Stomach (tissue), 9 donors: ENCODE data around the gene ITSN2. TPM values are rescaled to one million over a fixed set of nuclear protein-coding genes. Genes with fewer than 3 reads are reported as not detected.

Experiments used
- DNase-seq, 2 donors: peaks; one replicate each; pipeline versions ENCODE4 v3.0.0 to v3.0.0-alpha.2; 2013 to 2019
- H3K27ac ChIP-seq, 5 donors: fragments of 200-600 bp in 4 of 5; sonication (generic) in 4 of 5; one replicate each; pipeline ENCODE4 v1.5.1; 2013 to 2019; ENCODE audit warnings: mild to moderate bottlenecking in 1 of 5, moderate library complexity in 1 of 5
- H3K27me3 ChIP-seq, 3 donors: fragments of 200-600 bp; sonication (generic); one replicate each; pipeline ENCODE4 v1.5.1; 2017 to 2019; ENCODE audit warnings: mixed run types in 1 of 3
- H3K36me3 ChIP-seq, 4 donors: fragments of 200-600 bp; sonication (generic); 1 replicate in 3 of 4; 2 replicates in 1 of 4; pipeline ENCODE4 v1.5.1; 2016 to 2019
- H3K4me1 ChIP-seq, 4 donors: fragments of 200-600 bp; sonication (generic); one replicate each; pipeline ENCODE4 v1.5.1; 2016 to 2019
- H3K4me3 ChIP-seq, 4 donors: fragments of 200-600 bp; sonication (generic) in 3 of 4; one replicate each; pipeline ENCODE4 v1.5.1; 2016 to 2019; ENCODE audit warnings: mild to moderate bottlenecking in 1 of 4
- H3K9me3 ChIP-seq, 4 donors: fragments of 200-600 bp; sonication (generic); one replicate each; pipeline ENCODE4 v1.5.1; 2016 to 2019
- CTCF ChIP-seq, 7 experiments: fragments of 450-650 bp in 4 of 7; fragments of 200-600 bp in 3 of 7; sonication (generic) in 3 of 7; IDR thresholded peaks; one replicate each; pipeline ENCODE4 v1.5.1; 2016 to 2019; ENCODE audit warnings: antibody characterized with exemption in 7 of 7, control low read depth in 2 of 7, mild to moderate bottlenecking in 1 of 7
- EP300 ChIP-seq: sonication (generic); formaldehyde crosslinking; IDR thresholded peaks from one replicate; pipeline ENCODE4 v1.6.1; 2017; ENCODE audit warnings: antibody characterized with exemption
- POLR2A ChIP-seq, 4 donors: fragments of 450-650 bp; IDR thresholded peaks; one replicate each; pipeline ENCODE4 v1.6.1; 2016; ENCODE audit warnings: antibody characterized with exemption in 4 of 4, control low read depth in 2 of 4, mild to moderate bottlenecking in 1 of 4, moderate library complexity in 1 of 4
- POLR2AphosphoS5 ChIP-seq, 3 donors: sonication (generic); formaldehyde crosslinking; IDR thresholded peaks; one replicate each; pipeline ENCODE4 v1.6.1; 2016; ENCODE audit warnings: antibody characterized with exemption in 3 of 3
- WGBS, 5 donors: extraction: QIAGEN DNeasy Blood & Tissue Kit in 3 of 5; methylation state at CpG; one replicate each; pipeline versions ENCODE4 v1.1.5 to v1.1.7; 2013 to 2018; 5-methylcytosine and 5-hydroxymethylcytosine counted together
- intact Hi-C: fragments of 100-400 bp; cut with DNase I; formaldehyde crosslinking; loops from one replicate; pipeline ENCODE4 v1.15.1; 2023; ENCODE audit warnings: low total_unique reads
- polyA plus RNA-seq, 3 donors: library from polyadenylated mRNA; stranded (reverse); fragments of 200-250 nt; gene quantifications; one replicate each; pipeline ENCODE4 v1.2.3, GENCODE V29; 2013
- total RNA-seq, 5 donors: library from RNA; depleted of rRNA; stranded (reverse); fragments of >200 nt; gene quantifications; one replicate each; pipeline versions ENCODE4 v1.1.0 to v1.2.3, GENCODE V29; 2014 to 2016
- donor health status: healthy with polysubstance abuse.
- donor health status: Bipolar disorder and iron deficiency.
- donor health status: healthy.

Gene ITSN2
- total and polyA plus RNA-seq, 8 donors: 14.6 to 216 (median 44.9) TPM

- H3K4me1 ChIP-seq: peaks cover 12 to 72% (median 49%) of the 10 kb centered on the region in 4 donors
- no peaks in the 10 kb centered on the region for H3K9me3 ChIP-seq
- intact Hi-C loops: no loop called here
- 93 to 96% (median 96%) methylated on average over 7 of the region's 7 CpGs for WGBS, 5 donors
- no peak for DNase-seq
- no peaks in the 10 kb centered on the region for H3K27me3 ChIP-seq
- no peaks in the 10 kb centered on the region for H3K36me3 ChIP-seq
- no peak for TF ChIP-seq POLR2AphosphoS5 (IDR thresholded peaks at IDR 0.05)
- no peak for TF ChIP-seq EP300
- no peak for TF ChIP-seq CTCF (IDR thresholded peaks at IDR 0.05)
- TF ChIP-seq POLR2A (IDR thresholded peaks at IDR 0.05): no peak
- no peak overlapping the region for H3K4me3 ChIP-seq
- H3K27ac ChIP-seq: no peak overlapping the region
These were observed 9.3 kb downstream of the ITSN2 start for GRCh38 chr2:24350826-24351626.

DNA sequence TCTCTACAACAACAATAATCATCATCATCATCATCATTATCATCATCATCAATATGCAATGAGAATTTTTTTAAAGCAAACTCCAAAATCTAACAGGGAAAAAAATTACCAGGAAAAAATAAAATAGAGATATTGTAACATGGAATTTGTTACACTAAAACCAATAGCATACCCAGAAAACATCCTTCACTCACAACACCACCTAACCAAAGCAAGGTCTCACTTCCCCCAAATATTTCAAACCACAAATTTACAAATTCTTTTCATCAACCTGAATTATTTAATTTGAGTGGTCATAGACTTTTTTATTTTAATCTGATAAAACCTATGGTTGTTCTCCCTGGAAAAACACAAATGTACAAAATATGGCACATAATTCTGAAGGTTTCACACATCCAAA, 11.2 kb downstream of the ITSN2 start:
- Histone ChIP-seq H3K36me3 (no peaks in the 10 kb centered on the region), H3K4me3 (no peak overlapping the region), H3K4me1 (peaks cover under 1 to 54% (median 37%) of the 10 kb centered on the region in 4 donors), H3K27ac (no peak overlapping the region), H3K27me3 (no peaks in the 10 kb centered on the region), H3K9me3 (no peaks in the 10 kb centered on the region)
- TF ChIP-seq POLR2AphosphoS5 (IDR thresholded peaks at IDR 0.05): no peak
- TF ChIP-seq POLR2A (IDR thresholded peaks at IDR 0.05): no peak
- TF ChIP-seq CTCF (IDR thresholded peaks at IDR 0.05): no peak
- no peak for TF ChIP-seq EP300
- DNase-seq: no peak
- intact Hi-C loops: no loop called here

DNA sequence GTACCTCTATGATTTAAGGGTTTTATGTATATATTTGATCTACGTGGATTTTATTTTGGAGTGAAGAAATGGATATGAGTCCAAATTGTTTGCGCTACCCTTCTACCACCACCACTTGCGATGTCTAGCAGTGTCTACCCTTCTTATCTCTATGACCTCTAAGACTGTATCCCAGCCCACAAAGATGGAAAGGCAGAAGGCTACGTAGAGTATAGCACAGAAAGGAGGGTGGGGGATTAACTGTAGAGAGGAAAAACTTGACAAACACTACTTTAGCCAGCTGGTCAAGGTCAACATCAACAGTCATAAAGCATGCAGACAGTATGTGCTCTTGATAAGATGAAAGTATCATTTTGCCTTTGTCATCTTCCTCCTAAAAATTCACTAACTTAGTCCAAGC, 14.4 kb downstream of the ITSN2 start:
- Histone ChIP-seq H3K9me3 (no peaks in the 10 kb centered on the region), H3K27ac (no peak overlapping the region), H3K4me1 (peaks cover 0 to 51% (median 20%) of the 10 kb centered on the region in 4 donors), H3K27me3 (no peaks in the 10 kb centered on the region), H3K36me3 (no peaks in the 10 kb centered on the region), H3K4me3 (no peak overlapping the region)
- WGBS, 5 donors: 86 to 91% (median 89%) methylated on average over 4 of the region's 4 CpGs
- TF ChIP-seq CTCF (IDR thresholded peaks at IDR 0.05) (no peak), POLR2A (IDR thresholded peaks at IDR 0.05) (no peak), EP300 (no peak), POLR2AphosphoS5 (IDR thresholded peaks at IDR 0.05) (no peak)
- intact Hi-C loops: no loop called here
- no peak for DNase-seq

DNA sequence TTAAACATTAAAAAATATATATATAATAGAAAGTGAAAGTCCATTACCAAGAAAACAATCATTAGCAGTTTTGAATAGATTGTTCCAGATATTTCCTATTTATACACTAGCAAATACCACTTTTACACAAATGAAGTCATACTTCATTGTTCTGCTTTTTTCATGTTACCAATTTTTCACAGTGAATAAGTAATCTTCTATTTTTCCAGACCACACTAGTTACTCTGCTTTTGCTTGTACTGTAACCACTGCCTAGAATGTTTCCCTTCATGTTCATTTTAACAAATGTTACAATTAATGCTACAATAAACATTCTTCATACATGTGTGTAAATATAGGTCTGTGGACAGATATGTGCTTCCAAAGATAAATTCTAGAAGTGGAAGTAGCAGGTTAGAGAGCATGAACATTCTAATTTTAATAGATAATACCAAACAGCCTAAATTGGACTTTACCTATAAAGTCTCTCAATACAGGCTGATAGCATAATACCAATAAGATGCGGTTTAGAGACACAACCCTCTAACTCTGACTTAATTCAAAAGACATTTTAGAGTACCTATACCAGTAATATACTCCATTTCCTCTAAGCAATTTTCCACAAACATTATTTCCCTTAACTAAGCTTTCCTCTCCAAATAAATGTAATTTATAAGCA, 17.0 kb downstream of the ITSN2 start:
- peaks cover 5 to 60% (median 27%) of the 10 kb centered on the region in 4 donors for H3K4me1 ChIP-seq
- no peak for DNase-seq

More for the DNA sequence above, 17.0 kb downstream of the ITSN2 start:
- Histone ChIP-seq H3K9me3 (no peaks in the 10 kb centered on the region), H3K36me3 (no peaks in the 10 kb centered on the region), H3K27me3 (no peaks in the 10 kb centered on the region), H3K27ac (no peak overlapping the region), H3K4me3 (no peak overlapping the region)
- WGBS, 5 donors: 68 to 89% (median 81%) methylated on average over 1 of the region's 1 CpG
- intact Hi-C loops: no loop called here
- TF ChIP-seq POLR2A (IDR thresholded peaks at IDR 0.05) (no peak), POLR2AphosphoS5 (IDR thresholded peaks at IDR 0.05) (no peak), CTCF (IDR thresholded peaks at IDR 0.05) (no peak), EP300 (no peak)
